Testis (tissue), 3 donors: ENCODE data around the gene ZCCHC2. TPM values are rescaled to one million over a fixed set of nuclear protein-coding genes. Genes with fewer than 3 reads are reported as not detected.

Source experiments
- DNase-seq: peaks from one replicate; pipeline ENCODE4 v3.0.0-alpha.2; 2019
- H3K27ac ChIP-seq, 2 donors: fragments of 200-600 bp; sonication (generic); one replicate each; pipeline ENCODE4 v1.5.1; 2019
- H3K27me3 ChIP-seq: fragments of 200-600 bp; sonication (generic); one replicate; pipeline ENCODE4 v1.5.1; 2019
- H3K36me3 ChIP-seq: fragments of 200-600 bp; sonication (generic); one replicate; pipeline ENCODE4 v1.5.1; 2017; ENCODE audit warnings: low read depth; ENCODE audit errors: missing control alignments
- H3K4me1 ChIP-seq: fragments of 200-600 bp; sonication (generic); one replicate; pipeline ENCODE4 v1.5.1; 2019
- H3K4me3 ChIP-seq, 2 donors: fragments of 200-600 bp; sonication (generic); one replicate each; pipeline ENCODE4 v1.5.1; 2017 to 2019
- H3K9me3 ChIP-seq: fragments of 200-600 bp; sonication (generic); one replicate; pipeline ENCODE4 v1.5.1; 2017
- CTCF ChIP-seq, 3 experiments: fragments of 450-650 bp in 2 of 3; fragments of 200-600 bp in 1 of 3; sonication (generic) in 1 of 3; IDR thresholded peaks; one replicate each; pipeline ENCODE4 v1.5.1; 2016 to 2019; ENCODE audit warnings: antibody characterized with exemption in 3 of 3, mild to moderate bottlenecking in 2 of 3, moderate library complexity in 1 of 3
- POLR2A ChIP-seq: fragments of 450-650 bp; IDR thresholded peaks from one replicate; pipeline ENCODE4 v1.6.1; 2017; ENCODE audit warnings: antibody characterized with exemption, mild to moderate bottlenecking, moderate library complexity
- WGBS, 2 donors: methylation state at CpG; one replicate each; pipeline ENCODE4 v1.1.5; 2018; 5-methylcytosine and 5-hydroxymethylcytosine counted together
- intact Hi-C: fragments of 100-400 bp; cut with DNase I; formaldehyde crosslinking; loops from one replicate; pipeline ENCODE4 v1.15.1; 2023; ENCODE audit warnings: low total_unique reads
- polyA plus RNA-seq: library from polyadenylated mRNA; stranded (reverse); fragments of 350-450 nt; fragmentation: Illumina TruSeq; extraction: RNeasy Lipid Tissue Mini Kit (QIAGEN cat#74804); gene quantifications from one replicate; pipeline ENCODE4 v1.2.3, GENCODE V29; 2014; ENCODE audit warnings: low read depth, low replicate concordance; ENCODE audit not compliant: insufficient read depth
- total RNA-seq, 2 donors: library from RNA; depleted of rRNA; stranded (reverse); fragments of >200 nt; gene quantifications; one replicate each; pipeline ENCODE4 v1.2.3, GENCODE V29; 2016

The ZCCHC2 gene
- total and polyA plus RNA-seq, 3 donors from 2014 or later = 46.2 to 56.9 (median 51.6) TPM

- H3K27ac ChIP-seq = no peak overlapping the region
- TF ChIP-seq CTCF (IDR thresholded peaks at IDR 0.05) (peak; percentile 95 to 99 (median 99)), POLR2A (no peak)
- no peaks in the 10 kb centered on the region for H3K36me3 ChIP-seq
- H3K27me3 ChIP-seq = no peaks in the 10 kb centered on the region
- H3K4me1 ChIP-seq = peaks cover 10% of the 10 kb centered on the region
- 44 to 50% methylated on average over 22 to 23 of the region's 23 CpGs for WGBS, 2 donors
- H3K9me3 ChIP-seq = no peaks in the 10 kb centered on the region
- peak; percentile 93 for DNase-seq
- intact Hi-C loops = loop anchor here (10.0 kb wide), 1 partner anchor 400 kb away; the partner anchor contains the start of genes PIGN and RELCH
- H3K4me3 ChIP-seq = no peak overlapping the region
Observed at GRCh38 chr18:62584241-62585120, 61.7 kb downstream of the ZCCHC2 start.

GRCh38 chr18:62585274-62586150 lies 62.7 kb downstream of the ZCCHC2 start:
- DNase-seq = no peak
- Histone ChIP-seq H3K4me1 (peaks cover 10% of the 10 kb centered on the region), H3K36me3 (no peaks in the 10 kb centered on the region), H3K27ac (no peak overlapping the region), H3K9me3 (no peaks in the 10 kb centered on the region), H3K27me3 (no peaks in the 10 kb centered on the region), H3K4me3 (no peak overlapping the region)
- 73 to 83% methylated on average over 16 of the region's 16 CpGs for WGBS, 2 donors
- TF ChIP-seq CTCF (IDR thresholded peaks at IDR 0.05) (no peak), POLR2A (no peak)
- intact Hi-C loops = loop anchor here (10.0 kb wide), 1 partner anchor 401 kb away; the partner anchor contains the start of genes PIGN and RELCH

- TF ChIP-seq CTCF (IDR thresholded peaks at IDR 0.05) = peak; percentile 38 to 79 (median 78)
- no peak for TF ChIP-seq POLR2A
- H3K9me3 ChIP-seq = no peaks in the 10 kb centered on the region
- intact Hi-C loops = loop anchor here (10.0 kb wide), 1 partner anchor 401 kb away; the partner anchor contains the start of genes PIGN and RELCH
- no peaks in the 10 kb centered on the region for H3K36me3 ChIP-seq
- peaks cover 10% of the 10 kb centered on the region for H3K4me1 ChIP-seq
- no peaks in the 10 kb centered on the region for H3K27me3 ChIP-seq
- no peak overlapping the region for H3K27ac ChIP-seq
- DNase-seq = peak; percentile 80
- H3K4me3 ChIP-seq = no peak overlapping the region
- 37 to 46% methylated on average over 14 of the region's 14 CpGs for WGBS, 2 donors
Observed at GRCh38 chr18:62586151-62586774, 63.4 kb downstream of the ZCCHC2 start.

- H3K4me1 ChIP-seq = peaks cover 10% of the 10 kb centered on the region
- intact Hi-C loops = loop anchor here (10.0 kb wide), 1 partner anchor 402 kb away; the partner anchor contains the start of genes PIGN and RELCH
- TF ChIP-seq POLR2A (no peak), CTCF (IDR thresholded peaks at IDR 0.05) (no peak)
- no peak overlapping the region for H3K27ac ChIP-seq
- H3K27me3 ChIP-seq = no peaks in the 10 kb centered on the region
- no peaks in the 10 kb centered on the region for H3K9me3 ChIP-seq
- H3K4me3 ChIP-seq = no peak overlapping the region
- no peak for DNase-seq
- no peaks in the 10 kb centered on the region for H3K36me3 ChIP-seq
- 93% methylated on average over 19 of the region's 19 CpGs for WGBS, 2 donors
Observed at GRCh38 chr18:62586781-62587487, 64.1 kb downstream of the ZCCHC2 start.
